ACHN (cell line): ENCODE data around the gene CELF5.
"Not testable (repeated sequence)": the region's sequence is repeated elsewhere in the genome, so short reads cannot be mapped to it uniquely, and the experiment has no call there.

Experiments
- DNase-seq: peaks from one replicate; pipeline ENCODE4 v3.0.0-alpha.2; 2015
- in situ Hi-C: cut with HindIII; loops from 2 replicates; pipeline ENCODE4 v1.10.0; 2017; ENCODE audit warnings: low sequenced_read_pairs, low pct_ligation_motif_present, low pct_unique_long_range_greater_than_20kb

CELF5 gene

GRCh38 chr19:3188627-3189596 is 35.5 kb upstream of the CELF5 start:
- in situ Hi-C loops = no loop called here
- no peak for DNase-seq

- no peak for DNase-seq
- in situ Hi-C loops = no loop called here
Observed at GRCh38 chr19:3189702-3190469, 34.6 kb upstream of the CELF5 start.

GRCh38 chr19:3190470-3190770 is 34.0 kb upstream of the CELF5 start:
- in situ Hi-C loops = no loop called here

GRCh38 chr19:3190921-3191805 is 33.3 kb upstream of the CELF5 start:
- DNase-seq = no peak
- in situ Hi-C loops = no loop called here

More at GRCh38 chr19:3190470-3190770, 34.0 kb upstream of the CELF5 start:
- DNase-seq = no peak

GRCh38 chr19:3191806-3192104 is 32.7 kb upstream of the CELF5 start:
- DNase-seq, in situ Hi-C loops: not testable (repeated sequence)

GRCh38 chr19:3192228-3192635 is 32.2 kb upstream of the CELF5 start:
- no peak for DNase-seq
- in situ Hi-C loops = no loop called here

GRCh38 chr19:3192684-3193083 is 31.8 kb upstream of the CELF5 start:
- DNase-seq = no peak
- in situ Hi-C loops = no loop called here

GRCh38 chr19:3193256-3194105 is 31.0 kb upstream of the CELF5 start:
- DNase-seq = no peak
- in situ Hi-C loops = no loop called here

- DNase-seq = no peak
- in situ Hi-C loops = no loop called here
Observed at GRCh38 chr19:3194106-3195087, 30.1 kb upstream of the CELF5 start.

GRCh38 chr19:3196064-3196932 is 28.2 kb upstream of the CELF5 start:
- DNase-seq = no peak
- in situ Hi-C loops = no loop called here

- no peak for DNase-seq
Observed at GRCh38 chr19:3196933-3197205, 27.6 kb upstream of the CELF5 start.

GRCh38 chr19:3198901-3199700 is 25.4 kb upstream of the CELF5 start:
- in situ Hi-C loops = no loop called here
- no peak for DNase-seq

More at GRCh38 chr19:3196933-3197205, 27.6 kb upstream of the CELF5 start:
- in situ Hi-C loops = no loop called here

- in situ Hi-C loops = no loop called here
- DNase-seq = no peak
Observed at GRCh38 chr19:3201072-3201700, 23.3 kb upstream of the CELF5 start.

- in situ Hi-C loops = no loop called here
- DNase-seq = no peak
Observed at GRCh38 chr19:3201911-3202310, 22.6 kb upstream of the CELF5 start.

- no peak for DNase-seq
- in situ Hi-C loops = no loop called here
Observed at GRCh38 chr19:3202346-3202745, 22.1 kb upstream of the CELF5 start.
